IPS-15b (cell line): ENCODE data around the gene ST3GAL3.

Source experiments
- H3K27me3 ChIP-seq: one replicate; pipeline ENCODE4 v1.6.1; 2013; ENCODE audit warnings: low read length; ENCODE audit not compliant: control insufficient read depth, insufficient read depth
- H3K36me3 ChIP-seq: one replicate; pipeline ENCODE4 v1.6.1; 2013; ENCODE audit warnings: low read length; ENCODE audit not compliant: control insufficient read depth, insufficient read depth
- H3K4me1 ChIP-seq: one replicate; pipeline ENCODE4 v1.6.1; 2013; ENCODE audit warnings: mild to moderate bottlenecking, low read length; ENCODE audit not compliant: control insufficient read depth, insufficient read depth
- H3K4me3 ChIP-seq: one replicate; pipeline ENCODE4 v1.5.1; 2013; ENCODE audit warnings: low read depth, low read length
- H3K9ac ChIP-seq: one replicate; pipeline ENCODE4 v1.6.1; 2013; ENCODE audit warnings: low read depth, mild to moderate bottlenecking, low read length
- H3K9me3 ChIP-seq: one replicate; pipeline ENCODE4 v1.6.1; 2013; ENCODE audit warnings: mild to moderate bottlenecking, low read length; ENCODE audit not compliant: control insufficient read depth, insufficient read depth

The ST3GAL3 gene

DNA sequence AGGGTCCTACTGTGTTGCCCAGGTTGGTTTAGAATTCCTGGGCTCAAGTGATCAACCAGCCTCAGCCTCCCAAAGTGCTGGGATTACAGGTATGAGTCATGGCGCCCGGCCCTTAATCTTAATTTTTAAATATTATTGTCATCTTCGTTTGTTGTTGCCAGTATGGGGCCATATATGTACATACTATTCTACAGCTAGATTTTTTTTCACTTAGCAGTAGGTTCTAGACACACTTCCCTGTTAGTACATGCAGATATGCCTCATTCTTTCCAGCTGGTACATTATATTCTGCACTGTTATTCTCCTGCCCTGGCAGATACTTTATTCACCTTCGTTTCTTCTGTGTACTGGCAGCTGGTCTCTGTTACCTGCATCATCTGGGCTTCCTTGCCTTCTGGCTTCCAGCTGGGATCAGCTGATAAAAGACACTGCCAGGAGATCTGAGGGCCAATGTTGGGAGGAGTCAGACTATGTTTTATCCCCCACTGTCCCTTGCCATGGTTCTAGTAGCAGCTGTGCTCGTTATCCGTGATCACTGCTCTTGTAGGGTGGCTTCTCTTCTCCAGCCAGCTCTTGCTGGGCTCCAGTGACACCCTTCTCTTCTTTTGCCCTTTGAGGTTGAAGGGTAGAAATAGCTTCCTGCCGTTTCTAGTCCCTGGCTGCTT, 24.7 kb downstream of the ST3GAL3 start:
- Histone ChIP-seq H3K36me3 (no peaks in the 10 kb centered on the region), H3K4me1 (no peaks in the 10 kb centered on the region), H3K9me3 (no peaks in the 10 kb centered on the region), H3K9ac (no peak overlapping the region), H3K4me3 (no peak overlapping the region), H3K27me3 (no peaks in the 10 kb centered on the region)

DNA sequence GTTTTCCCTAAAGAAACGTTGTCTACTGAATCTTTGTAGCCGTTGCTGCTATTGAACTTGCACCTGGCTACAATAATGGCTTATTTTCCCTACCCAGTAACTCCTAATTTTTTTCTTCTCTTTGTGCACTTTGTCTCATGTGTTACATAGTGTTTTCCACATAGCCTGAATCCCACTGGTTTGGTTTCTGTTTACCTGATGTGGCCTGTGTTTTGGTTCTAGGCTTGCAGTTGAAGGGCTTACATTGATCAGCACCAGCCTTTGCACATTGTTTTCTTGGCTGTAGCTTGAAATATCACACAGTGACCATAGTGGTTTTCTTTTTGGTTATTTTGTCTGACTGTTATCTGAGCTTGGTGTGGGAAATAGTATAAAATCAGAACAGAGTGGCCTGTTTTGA, 29.5 kb downstream of the ST3GAL3 start:
- H3K27me3 ChIP-seq: no peaks in the 10 kb centered on the region
- no peaks in the 10 kb centered on the region for H3K4me1 ChIP-seq
- no peak overlapping the region for H3K4me3 ChIP-seq
- no peaks in the 10 kb centered on the region for H3K9me3 ChIP-seq
- no peaks in the 10 kb centered on the region for H3K36me3 ChIP-seq
- H3K9ac ChIP-seq: no peak overlapping the region

DNA sequence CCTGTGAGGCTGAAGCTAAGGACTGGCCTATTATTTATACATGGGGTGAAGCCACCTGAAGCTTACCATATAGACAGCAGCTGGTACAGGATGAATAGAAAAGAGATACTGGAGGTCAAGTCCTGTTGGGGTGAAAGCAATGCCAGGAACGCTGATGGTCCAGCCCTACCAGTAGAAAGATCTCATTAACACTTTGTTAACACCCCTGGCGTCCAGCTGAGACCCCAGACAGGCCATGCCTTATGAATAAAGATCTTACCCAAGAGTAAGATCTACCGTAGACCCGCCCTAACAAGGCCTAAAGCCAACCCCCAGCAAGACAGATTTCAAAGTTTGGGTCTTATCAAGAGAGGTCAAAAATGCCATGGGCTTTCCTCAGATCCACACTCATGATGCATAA, 34.7 kb downstream of the ST3GAL3 start:
- Histone ChIP-seq H3K36me3 (no peaks in the 10 kb centered on the region), H3K4me1 (no peaks in the 10 kb centered on the region), H3K4me3 (no peak overlapping the region), H3K9ac (no peak overlapping the region), H3K27me3 (no peaks in the 10 kb centered on the region), H3K9me3 (no peaks in the 10 kb centered on the region)

DNA sequence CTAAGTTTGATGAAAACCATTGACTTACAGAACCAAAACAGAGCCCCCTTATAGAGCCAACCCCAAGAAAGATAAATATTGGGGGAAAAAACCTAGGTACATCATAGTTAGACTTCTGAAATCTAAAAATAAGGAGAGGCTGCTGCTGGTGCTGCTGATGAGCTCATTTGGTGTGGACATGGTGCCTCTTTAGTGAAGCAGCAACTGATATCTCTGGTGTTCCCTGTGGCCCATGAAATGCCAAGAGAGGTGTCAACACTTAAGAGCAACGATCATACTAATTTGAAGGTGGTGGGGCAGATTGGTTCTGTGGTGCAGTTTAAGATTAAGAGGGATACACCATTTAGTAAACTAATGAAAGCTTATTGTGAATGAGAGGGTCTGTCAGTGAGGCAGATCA, 35.9 kb downstream of the ST3GAL3 start:
- no peaks in the 10 kb centered on the region for H3K4me1 ChIP-seq
- H3K4me3 ChIP-seq: no peak overlapping the region
- H3K9me3 ChIP-seq: no peaks in the 10 kb centered on the region
- no peaks in the 10 kb centered on the region for H3K36me3 ChIP-seq
- H3K9ac ChIP-seq: no peak overlapping the region
- no peaks in the 10 kb centered on the region for H3K27me3 ChIP-seq

DNA sequence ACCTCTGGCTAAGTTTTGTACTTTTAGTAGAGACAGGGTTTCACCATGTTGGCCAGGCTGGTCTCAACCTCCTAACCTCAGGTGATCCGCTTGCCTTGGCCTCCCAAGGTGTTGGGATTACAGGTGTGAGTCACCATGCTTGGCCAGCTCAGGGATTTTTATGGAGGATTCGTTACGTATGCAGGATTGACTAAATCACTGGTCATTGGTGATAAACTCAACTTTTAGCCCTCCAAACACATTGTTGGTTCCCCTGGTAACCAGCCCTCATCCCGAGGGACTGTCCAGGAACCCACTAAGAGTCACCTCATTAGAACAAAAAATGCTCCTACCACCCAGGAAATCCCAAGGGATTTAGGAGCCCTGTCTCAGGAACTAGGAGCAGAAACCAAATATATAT, 40.4 kb downstream of the ST3GAL3 start:
- Histone ChIP-seq H3K9ac (no peak overlapping the region), H3K27me3 (no peaks in the 10 kb centered on the region), H3K9me3 (no peaks in the 10 kb centered on the region), H3K36me3 (no peaks in the 10 kb centered on the region), H3K4me1 (no peaks in the 10 kb centered on the region), H3K4me3 (no peak overlapping the region)

DNA sequence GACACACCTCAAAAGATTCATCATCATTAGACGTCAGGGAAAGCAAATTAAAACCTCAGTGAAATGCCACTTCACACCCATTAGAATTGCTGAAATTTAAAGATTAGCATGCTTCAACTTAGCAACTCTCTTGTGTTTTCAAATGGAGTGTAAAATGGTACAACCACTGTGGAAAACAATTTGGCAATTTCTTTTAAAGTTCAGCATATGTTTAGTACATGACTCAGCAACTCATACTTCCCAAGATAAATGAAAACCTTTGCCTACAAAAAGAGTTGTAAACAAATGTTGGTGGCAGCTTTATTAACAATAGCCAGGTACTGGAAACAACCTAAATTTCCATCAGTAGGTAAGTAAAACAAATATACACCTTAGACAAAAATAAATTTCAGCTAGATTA, 42.7 kb downstream of the ST3GAL3 start:
- Histone ChIP-seq H3K9ac (no peak overlapping the region), H3K27me3 (no peaks in the 10 kb centered on the region), H3K4me1 (no peaks in the 10 kb centered on the region), H3K4me3 (no peak overlapping the region), H3K36me3 (no peaks in the 10 kb centered on the region), H3K9me3 (no peaks in the 10 kb centered on the region)

DNA sequence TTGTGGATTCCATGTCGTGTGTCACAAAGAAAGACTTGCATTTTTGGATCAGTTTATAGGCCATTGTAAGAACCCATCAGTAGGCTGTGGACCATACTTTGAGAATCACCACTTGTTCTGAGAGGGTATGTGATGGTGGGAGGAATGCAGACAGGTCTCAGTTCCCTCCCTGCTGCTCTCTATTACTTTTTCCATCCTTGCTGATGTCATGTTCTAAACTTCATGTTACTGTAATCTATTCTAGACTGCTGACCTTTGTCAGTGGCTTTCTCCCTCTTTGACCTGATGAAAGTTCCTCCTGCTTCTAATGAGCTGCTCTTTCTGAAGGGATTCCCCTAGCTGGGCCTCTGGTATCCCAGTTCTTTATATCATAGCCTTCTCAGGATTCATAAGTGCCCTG, 46.1 kb downstream of the ST3GAL3 start:
- Histone ChIP-seq H3K4me3 (no peak overlapping the region), H3K9me3 (no peaks in the 10 kb centered on the region), H3K9ac (no peak overlapping the region), H3K36me3 (no peaks in the 10 kb centered on the region), H3K4me1 (no peaks in the 10 kb centered on the region), H3K27me3 (no peaks in the 10 kb centered on the region)

DNA sequence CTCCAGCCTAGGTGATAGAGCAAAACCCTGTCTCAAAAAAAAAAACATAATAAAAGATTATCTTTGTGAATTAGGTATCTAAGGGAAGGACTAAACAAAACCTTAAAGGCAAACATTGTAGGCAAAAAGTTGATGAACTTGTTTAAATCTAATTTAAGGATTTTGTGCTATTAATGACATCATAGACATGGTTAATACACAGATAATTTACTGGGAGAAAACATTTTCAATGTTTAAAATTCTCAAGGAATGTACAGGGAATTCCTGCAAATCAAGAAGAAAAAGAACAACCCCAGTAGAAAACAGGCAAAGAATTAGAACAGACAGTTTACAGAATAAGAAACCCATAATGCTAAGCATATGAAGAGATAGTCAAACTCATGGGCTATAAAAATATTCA, 47.6 kb downstream of the ST3GAL3 start:
- H3K9me3 ChIP-seq: no peaks in the 10 kb centered on the region
- no peaks in the 10 kb centered on the region for H3K4me1 ChIP-seq
- no peak overlapping the region for H3K9ac ChIP-seq
- no peaks in the 10 kb centered on the region for H3K27me3 ChIP-seq
- H3K36me3 ChIP-seq: no peaks in the 10 kb centered on the region
- H3K4me3 ChIP-seq: no peak overlapping the region

DNA sequence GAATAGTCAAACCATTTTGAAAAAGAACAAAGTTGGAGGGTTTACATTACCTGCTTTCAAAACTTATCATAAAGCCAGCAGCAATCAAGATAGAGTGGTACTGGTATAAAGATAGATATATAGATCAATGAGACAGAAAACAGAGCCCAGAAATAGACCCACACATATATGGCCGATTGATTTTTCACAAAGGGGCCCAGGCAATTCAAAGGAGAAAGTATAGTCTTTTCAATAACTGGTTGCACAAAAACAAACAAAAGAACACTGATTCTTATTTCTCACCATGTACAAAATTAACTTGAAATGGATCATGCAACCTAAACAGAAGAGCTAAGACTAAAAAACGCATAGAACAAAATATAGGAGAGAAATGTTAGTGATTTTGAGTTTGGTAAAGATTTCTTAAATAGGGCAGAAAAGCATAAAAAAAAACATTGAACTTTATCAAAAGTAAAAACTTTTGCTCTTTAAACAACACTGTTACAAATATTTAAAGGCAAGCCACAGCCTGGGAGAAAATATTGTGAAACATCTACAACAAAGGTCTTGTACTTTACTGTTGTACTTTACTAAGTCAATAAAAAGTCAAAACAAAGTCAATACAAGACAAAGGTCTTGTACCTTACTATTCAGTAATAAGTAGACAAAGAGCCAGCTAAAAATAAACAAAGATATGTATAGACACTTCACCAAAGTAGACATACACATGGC, 50.2 kb downstream of the ST3GAL3 start:
- no peaks in the 10 kb centered on the region for H3K9me3 ChIP-seq
- H3K27me3 ChIP-seq: no peaks in the 10 kb centered on the region
- no peaks in the 10 kb centered on the region for H3K4me1 ChIP-seq
- no peak overlapping the region for H3K4me3 ChIP-seq
- no peak overlapping the region for H3K9ac ChIP-seq
- no peaks in the 10 kb centered on the region for H3K36me3 ChIP-seq

DNA sequence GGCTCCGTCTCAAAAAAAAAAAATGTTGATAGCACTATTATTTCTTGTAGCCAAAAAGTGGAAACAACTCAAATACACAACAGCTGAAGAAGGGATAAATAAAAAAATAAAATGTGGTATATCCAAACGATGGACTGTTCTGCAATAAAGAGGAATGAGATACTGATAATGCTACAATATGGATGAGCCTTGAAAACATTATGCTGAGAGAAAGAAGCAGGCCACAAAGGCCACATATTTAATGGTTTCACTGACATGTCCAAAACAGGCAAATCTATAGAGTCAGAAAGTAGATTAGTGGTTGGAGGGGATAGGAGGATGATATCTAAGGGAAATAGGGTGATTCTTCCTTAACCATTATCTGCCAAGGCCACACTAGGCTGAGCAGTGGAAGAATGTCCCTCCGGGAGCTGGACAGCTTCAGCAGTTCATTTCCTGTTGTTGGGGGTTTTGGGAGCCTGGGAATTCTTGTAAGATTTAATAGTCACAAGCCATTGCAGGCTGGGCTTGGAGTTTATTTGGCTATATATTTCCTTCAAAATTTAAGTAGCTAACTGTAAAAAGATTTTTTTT, 53.5 kb downstream of the ST3GAL3 start:
- Histone ChIP-seq H3K36me3 (no peaks in the 10 kb centered on the region), H3K4me3 (no peak overlapping the region), H3K27me3 (no peaks in the 10 kb centered on the region), H3K9ac (no peak overlapping the region), H3K9me3 (no peaks in the 10 kb centered on the region), H3K4me1 (peaks cover 15% of the 10 kb centered on the region)

DNA sequence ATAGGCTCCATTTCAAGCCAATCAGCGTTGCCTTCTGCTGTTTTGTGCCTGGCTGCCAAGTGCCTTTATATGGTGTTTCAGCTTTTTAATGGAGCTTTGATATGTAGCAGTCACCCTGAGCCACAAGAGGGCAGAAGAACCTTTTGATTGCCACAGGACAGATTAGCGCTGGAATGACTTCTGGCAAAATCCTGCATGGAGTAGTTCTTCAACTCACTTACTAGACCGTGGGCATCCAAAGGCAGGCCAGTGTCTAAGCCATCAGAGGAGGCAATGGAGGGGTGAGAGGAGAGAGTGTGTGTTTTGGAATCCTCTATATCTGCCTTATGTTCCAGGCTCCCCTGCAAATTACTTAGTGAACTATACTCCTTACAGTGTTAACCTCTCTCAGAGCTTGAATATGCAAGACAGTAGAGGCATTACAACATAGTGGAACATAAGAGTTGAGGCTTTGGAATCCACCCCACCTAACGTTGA, 56.2 kb downstream of the ST3GAL3 start:
- no peak overlapping the region for H3K4me3 ChIP-seq
- H3K9me3 ChIP-seq: no peaks in the 10 kb centered on the region
- H3K4me1 ChIP-seq: peaks cover 26% of the 10 kb centered on the region
- H3K27me3 ChIP-seq: no peaks in the 10 kb centered on the region
- no peaks in the 10 kb centered on the region for H3K36me3 ChIP-seq
- no peak overlapping the region for H3K9ac ChIP-seq

DNA sequence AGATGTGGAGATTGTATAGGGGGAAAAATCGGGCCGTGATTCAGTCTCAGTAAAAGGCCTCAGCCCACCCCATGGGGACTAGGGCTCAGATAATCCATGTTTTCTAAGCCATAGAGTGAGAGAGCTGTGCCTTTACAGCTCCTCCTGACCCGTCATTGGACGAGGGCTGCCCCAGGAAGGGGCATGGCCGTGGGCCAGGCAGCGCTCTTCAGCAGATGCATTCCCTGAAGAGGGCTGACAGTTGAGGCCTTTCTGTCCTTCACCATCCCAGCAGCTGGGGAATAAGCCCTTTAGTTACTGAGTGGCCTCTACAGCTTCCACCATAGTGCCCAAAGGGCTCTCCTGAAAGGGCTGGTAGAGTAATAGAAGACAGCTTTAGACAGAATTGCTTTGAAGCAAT, 57.2 kb downstream of the ST3GAL3 start:
- peaks cover 26% of the 10 kb centered on the region for H3K4me1 ChIP-seq
- no peaks in the 10 kb centered on the region for H3K27me3 ChIP-seq
- no peak overlapping the region for H3K4me3 ChIP-seq
- no peaks in the 10 kb centered on the region for H3K9me3 ChIP-seq
- no peaks in the 10 kb centered on the region for H3K36me3 ChIP-seq
- no peak overlapping the region for H3K9ac ChIP-seq
